ENCODE results near the gene TMEM208. TPM values are rescaled to one million over a fixed set of nuclear protein-coding genes. Genes with fewer than 3 reads are reported as not detected.

TMEM208 gene
- total RNA-seq, 1 experiment from 2014 or later: 53.5 TPM

- H3K27ac Mint-ChIP-seq (ENCODE audit: unreplicated experiment): peak overlapping the region; percentile 19
- CTCF ChIA-PET: interaction anchor here (0.7 kb wide), 1 partner anchor 19 kb away, joined by 5 read pairs; no protein-coding TSS in a partner anchor
- H3K4me3 Mint-ChIP-seq (ENCODE audit: low read depth, unreplicated experiment): no peak overlapping the region
- H3K27me3 Mint-ChIP-seq (ENCODE audit: unreplicated experiment): no peaks in the 10 kb centered on the region
- no peaks in the 10 kb centered on the region for H3K9me3 Mint-ChIP-seq (ENCODE audit: low read depth, unreplicated experiment)
- peaks cover 37% of the 10 kb centered on the region for H3K4me1 Mint-ChIP-seq (ENCODE audit: low read depth, unreplicated experiment)
- peak; percentile 43 for DNase-seq
- peaks cover 44% of the 10 kb centered on the region for H3K36me3 Mint-ChIP-seq (ENCODE audit: insufficient read depth, unreplicated experiment)
- TF ChIP-seq CTCF (IDR thresholded peaks at IDR 0.05; ENCODE audit: unreplicated experiment): no peak
- BruUV-seq (replicated peaks): no TSS peak
- intact Hi-C loops (cut with micrococcal nuclease; ENCODE audit: unreplicated experiment): no loop called here
These were observed 14.3 kb downstream of the TMEM208 start for GRCh38 chr16:67241008-67241900.

DNA sequence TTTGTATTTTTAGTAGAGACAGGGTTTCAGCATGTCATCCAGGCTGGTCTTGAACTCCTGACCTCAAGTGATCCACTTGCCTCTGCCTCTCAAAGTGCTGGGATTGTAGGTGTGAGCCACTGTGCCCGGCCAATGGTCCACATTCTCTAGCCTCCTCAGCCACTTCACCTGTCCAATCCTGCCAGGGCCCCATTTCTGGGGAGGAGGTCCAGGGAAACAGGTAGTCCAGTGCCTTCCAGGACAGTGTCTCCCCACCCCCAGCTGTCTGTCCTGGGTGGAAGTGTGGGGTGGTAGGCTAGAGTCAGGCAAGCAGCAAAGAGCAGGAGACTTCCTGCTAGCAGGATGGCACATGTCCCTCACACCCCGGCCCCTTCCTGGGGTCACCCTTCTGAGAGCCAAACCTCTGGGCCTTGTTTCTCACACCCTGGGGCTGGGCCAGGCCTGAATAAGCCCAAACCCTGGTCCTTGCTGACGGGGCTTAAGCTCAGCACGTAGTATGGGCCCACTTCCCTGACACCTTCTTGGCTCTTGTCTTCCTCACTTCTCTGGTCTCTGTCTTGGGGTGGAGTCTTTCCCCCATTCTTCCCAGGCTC, 15.3 kb downstream of the TMEM208 start:
- peaks cover 44% of the 10 kb centered on the region for H3K36me3 Mint-ChIP-seq (ENCODE audit: insufficient read depth, unreplicated experiment)
- H3K27ac Mint-ChIP-seq (ENCODE audit: unreplicated experiment): peak overlapping the region; percentile 51
- no peak for TF ChIP-seq CTCF (IDR thresholded peaks at IDR 0.05; ENCODE audit: unreplicated experiment)
- CTCF ChIA-PET: no interaction called here
- H3K9me3 Mint-ChIP-seq (ENCODE audit: low read depth, unreplicated experiment): no peaks in the 10 kb centered on the region
- peaks cover 38% of the 10 kb centered on the region for H3K4me1 Mint-ChIP-seq (ENCODE audit: low read depth, unreplicated experiment)
- DNase-seq: no peak
- no TSS peak for BruUV-seq (replicated peaks)
- peaks cover under 1% of the 10 kb centered on the region for H3K27me3 Mint-ChIP-seq (ENCODE audit: unreplicated experiment)
- intact Hi-C loops (cut with micrococcal nuclease; ENCODE audit: unreplicated experiment): no loop called here
- H3K4me3 Mint-ChIP-seq (ENCODE audit: low read depth, unreplicated experiment): no peak overlapping the region

GRCh38 chr16:67243481-67243880, 16.6 kb downstream of the TMEM208 start:
- H3K9me3 Mint-ChIP-seq (ENCODE audit: low read depth, unreplicated experiment): no peaks in the 10 kb centered on the region
- CTCF ChIA-PET: interaction anchor here (0.5 to 1.5 kb wide), 4 partner anchors 16 to 152 kb away, joined by 3 to 5 read pairs (median 4); partner anchors contain the start of gene TMEM208
- H3K27me3 Mint-ChIP-seq (ENCODE audit: unreplicated experiment): peaks cover 13% of the 10 kb centered on the region
- intact Hi-C loops (cut with micrococcal nuclease; ENCODE audit: unreplicated experiment): no loop called here
- TF ChIP-seq CTCF (IDR thresholded peaks at IDR 0.05; ENCODE audit: unreplicated experiment): no peak
- no TSS peak for BruUV-seq (replicated peaks)
- H3K36me3 Mint-ChIP-seq (ENCODE audit: insufficient read depth, unreplicated experiment): peaks cover 46% of the 10 kb centered on the region
- no peak for DNase-seq
- no peak overlapping the region for H3K4me3 Mint-ChIP-seq (ENCODE audit: low read depth, unreplicated experiment)
- H3K4me1 Mint-ChIP-seq (ENCODE audit: low read depth, unreplicated experiment): peaks cover 49% of the 10 kb centered on the region
- H3K27ac Mint-ChIP-seq (ENCODE audit: unreplicated experiment): no peak overlapping the region

DNA sequence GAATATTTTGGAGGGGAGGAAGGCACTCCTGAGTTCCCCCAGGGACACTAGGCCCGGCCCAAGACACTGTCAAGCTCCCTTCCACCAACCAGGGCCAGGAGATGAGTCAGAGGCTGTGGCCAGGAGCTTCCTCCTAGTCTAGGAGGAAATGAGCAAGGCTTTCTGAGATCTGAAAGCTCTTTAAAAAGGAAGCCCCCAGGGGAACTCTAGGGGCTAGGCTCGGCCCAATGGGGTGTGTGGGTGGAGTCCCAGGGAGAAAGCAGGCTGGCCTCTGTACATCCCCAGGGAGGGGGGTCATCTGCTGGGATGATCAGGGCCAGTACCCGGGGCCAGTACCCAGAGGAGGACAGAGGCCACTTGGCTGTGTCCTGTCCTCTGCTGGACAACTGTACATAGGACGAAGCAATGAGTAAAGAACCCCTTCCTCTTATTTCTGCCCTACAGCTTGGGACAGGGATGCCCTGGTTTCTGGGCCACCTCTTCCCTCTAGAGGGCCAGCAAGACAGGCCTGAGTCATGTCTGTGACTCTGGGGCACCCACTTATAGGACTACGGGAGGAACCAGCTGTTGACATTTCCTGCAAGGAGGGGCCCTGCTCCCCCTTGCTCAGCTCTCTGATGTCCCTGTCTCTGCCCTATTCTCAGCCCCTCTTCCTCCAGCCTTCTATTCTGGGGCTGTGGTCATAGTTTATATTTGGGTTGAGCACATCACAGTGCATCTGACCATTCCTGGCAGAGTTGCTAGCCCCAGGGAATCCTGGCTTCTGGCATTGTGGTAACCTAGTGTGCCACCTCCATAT, 17.7 kb downstream of the TMEM208 start:
- peak; percentile 45 for DNase-seq
- CTCF ChIA-PET: interaction anchor here (0.5 to 1.5 kb wide), 7 partner anchors 16 to 574 kb away, joined by 3 to 7 read pairs (median 4); partner anchors contain the start of genes ELMO3 and TMEM208
- Mint-ChIP-seq H3K4me1 (ENCODE audit: low read depth, unreplicated experiment) (peaks cover 56% of the 10 kb centered on the region), H3K4me3 (ENCODE audit: low read depth, unreplicated experiment) (peak overlapping the region; percentile 9), H3K36me3 (ENCODE audit: insufficient read depth, unreplicated experiment) (peaks cover 47% of the 10 kb centered on the region), H3K27me3 (ENCODE audit: unreplicated experiment) (peaks cover 24% of the 10 kb centered on the region), H3K9me3 (ENCODE audit: low read depth, unreplicated experiment) (no peaks in the 10 kb centered on the region), H3K27ac (ENCODE audit: unreplicated experiment) (peak overlapping the region; percentile 89)
- BruUV-seq (replicated peaks): no TSS peak
- intact Hi-C loops (cut with micrococcal nuclease; ENCODE audit: unreplicated experiment): no loop called here
- TF ChIP-seq CTCF (IDR thresholded peaks at IDR 0.05; ENCODE audit: unreplicated experiment): no peak
